Measurements from ENCODE around the gene BAZ1A. TPM values are rescaled to one million over a fixed set of nuclear protein-coding genes. Genes with fewer than 3 reads are reported as not detected.

The BAZ1A gene
- total RNA-seq, 1 experiment from 2014 or later, result 27.2 TPM

DNA sequence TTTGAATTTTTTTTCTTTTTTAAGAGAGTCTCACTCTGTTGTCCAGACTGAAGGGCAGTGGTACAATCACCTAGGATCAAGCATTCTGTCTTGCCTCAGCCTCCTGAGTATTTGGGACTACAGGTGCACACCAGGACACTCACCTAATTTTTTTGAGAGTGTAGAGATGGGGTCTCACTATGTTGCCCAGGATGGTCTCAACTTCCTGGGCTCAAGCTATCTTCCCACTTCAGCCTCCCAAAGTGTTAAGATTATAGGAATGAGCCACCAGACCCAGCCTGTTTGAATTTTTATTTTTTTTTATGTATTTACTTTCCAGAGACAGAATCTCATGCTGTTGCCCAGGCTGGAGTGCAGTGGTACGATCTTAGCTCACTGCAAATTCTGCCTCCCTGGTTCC is 11.3 kb downstream of the BAZ1A start:
- peaks cover 6% of the 10 kb centered on the region; the same call in 1 of the 2 replicates for H3K36me3 ChIP-seq (ENCODE audit: control insufficient read depth, insufficient read depth, low read length)
- CTCF ChIA-PET, result no interaction called here

DNA sequence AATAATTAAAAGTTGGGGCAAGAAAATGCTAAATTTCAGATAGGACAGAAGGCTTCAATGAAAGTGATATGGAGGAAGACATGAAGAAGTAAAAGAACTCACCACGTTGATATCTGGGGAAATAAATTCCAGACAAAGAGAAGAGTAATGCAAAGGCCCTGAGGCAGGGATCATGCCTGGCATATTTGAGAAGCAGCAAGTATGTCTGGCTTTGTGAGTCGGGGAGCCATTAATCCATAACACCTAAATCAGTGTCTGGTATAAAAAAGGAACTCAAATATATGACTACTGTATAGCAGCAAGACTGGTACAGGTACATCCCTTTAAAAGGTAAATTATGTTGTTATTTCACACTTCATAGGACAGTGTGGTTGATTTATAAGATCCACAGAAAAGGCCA is 16.4 kb downstream of the BAZ1A start:
- Histone ChIP-seq H3K9me3 (ENCODE audit: control insufficient read depth, insufficient read depth, low read depth, low read length) (no peaks in the 10 kb centered on the region), H3K27ac (ENCODE audit: low read length) (no peak overlapping the region), H3K36me3 (ENCODE audit: control insufficient read depth, insufficient read depth, low read length) (peaks cover 6% of the 10 kb centered on the region; the same call in 1 of the 2 replicates), H3K4me1 (ENCODE audit: control insufficient read depth, insufficient read depth, low read length) (no peaks in the 10 kb centered on the region), H3K4me3 (ENCODE audit: low read depth in 2 of 2, low read length in 2 of 2) (no peak overlapping the region), H3K27me3 (ENCODE audit: control insufficient read depth, insufficient read depth, low read length) (no peaks in the 10 kb centered on the region)
- intact Hi-C loops (cut with micrococcal nuclease; ENCODE audit: unreplicated experiment) (no loop called here), in situ Hi-C loops (cut with HindIII; ENCODE audit: low pct_unique_long_range_greater_than_20kb, low sequenced_read_pairs) (no loop called here)
- BruUV-seq (replicated peaks), result no TSS peak
- DNase-seq (ENCODE audit: low read depth, low spot score), result no peak
- TF ChIP-seq SIN3A (IDR thresholded peaks at IDR 0.05; ENCODE audit: borderline replicate concordance, insufficient read depth, low read depth, low read length), result no peak
- no peak for TF ChIP-seq TCF7L2 (IDR thresholded peaks at IDR 0.05; ENCODE audit: low read depth, low read length)
- TF ChIP-seq REST (IDR thresholded peaks at IDR 0.05; ENCODE audit: insufficient read depth in 1 of 2, low read depth in 2 of 2, low read length in 1 of 2), result no peak
- no peak for TF ChIP-seq CTCF (IDR thresholded peaks at IDR 0.05)
- TF ChIP-seq POLR2AphosphoS5 (IDR thresholded peaks at IDR 0.05; ENCODE audit: low read depth, low read length), result no peak
- ATAC-seq, result no peak
- ChIA-PET POLR2A (no interaction called here), CTCF (no interaction called here)

More for the DNA sequence above, 11.3 kb downstream of the BAZ1A start:
- DNase-seq (ENCODE audit: low read depth, low spot score), result no peak
- no TSS peak for BruUV-seq (replicated peaks)
- no peaks in the 10 kb centered on the region for H3K4me1 ChIP-seq (ENCODE audit: control insufficient read depth, insufficient read depth, low read length)
- POLR2A ChIA-PET, result no interaction called here
- TF ChIP-seq REST (IDR thresholded peaks at IDR 0.05; ENCODE audit: insufficient read depth in 1 of 2, low read depth in 2 of 2, low read length in 1 of 2), result no peak
- TF ChIP-seq POLR2AphosphoS5 (IDR thresholded peaks at IDR 0.05; ENCODE audit: low read depth, low read length), result no peak
- no peak for TF ChIP-seq TCF7L2 (IDR thresholded peaks at IDR 0.05; ENCODE audit: low read depth, low read length)
- TF ChIP-seq CTCF (IDR thresholded peaks at IDR 0.05), result no peak
- no peak for TF ChIP-seq SIN3A (IDR thresholded peaks at IDR 0.05; ENCODE audit: borderline replicate concordance, insufficient read depth, low read depth, low read length)
- H3K27ac ChIP-seq (ENCODE audit: low read length), result no peak overlapping the region
- intact Hi-C loops (cut with micrococcal nuclease; ENCODE audit: unreplicated experiment) (no loop called here), in situ Hi-C loops (cut with HindIII; ENCODE audit: low pct_unique_long_range_greater_than_20kb, low sequenced_read_pairs) (no loop called here)
- H3K9me3 ChIP-seq (ENCODE audit: control insufficient read depth, insufficient read depth, low read depth, low read length), result no peaks in the 10 kb centered on the region
- no peak for ATAC-seq
- H3K27me3 ChIP-seq (ENCODE audit: control insufficient read depth, insufficient read depth, low read length), result no peaks in the 10 kb centered on the region
- no peak overlapping the region for H3K4me3 ChIP-seq (ENCODE audit: low read depth in 2 of 2, low read length in 2 of 2)

All from Panc1 (cell line).